Measurements from ENCODE around the gene IMMP2L. TPM values are rescaled to one million over a fixed set of nuclear protein-coding genes. Genes with fewer than 3 reads are reported as not detected.

The IMMP2L gene
- total and polyA plus RNA-seq, 4 donors = 9.2 to 34.7 (median 11.1) TPM

- H3K27ac ChIP-seq (ENCODE audit: low read depth in 1 of 2, low read length in 1 of 2) = no peak overlapping the region
- no peak overlapping the region for H3K9ac ChIP-seq (ENCODE audit: insufficient read depth in 1 of 2, low read length in 2 of 2)
- 83% methylated on average over 3 of the region's 3 CpGs for WGBS, 2 donors
- H3K4me1 ChIP-seq (ENCODE audit: control insufficient read depth in 5 of 5, insufficient read depth in 5 of 5, low read length in 5 of 5) = no peaks in the 10 kb centered on the region
- no peak overlapping the region for H3K4me3 ChIP-seq
- ATAC-seq (ENCODE audit: insufficient read depth, low FRiP score) = no peak
- no peaks in the 10 kb centered on the region for H3K9me3 ChIP-seq (ENCODE audit: control insufficient read depth in 4 of 4, insufficient read depth in 3 of 4, low read length in 3 of 4)
- H3K27me3 ChIP-seq (ENCODE audit: control insufficient read depth in 3 of 3, insufficient read depth in 3 of 3, low read length in 2 of 3) = no peaks in the 10 kb centered on the region
- DNase-seq = no peak
- no peaks in the 10 kb centered on the region for H3K36me3 ChIP-seq (ENCODE audit: control insufficient read depth in 4 of 4, insufficient read depth in 4 of 4, low read length in 4 of 4)
- no peak for TF ChIP-seq CTCF (IDR thresholded peaks at IDR 0.05; ENCODE audit: control extremely low read depth, extremely low read depth)
Observed at GRCh38 chr7:111192614-111193413, 369.5 kb downstream of the IMMP2L start.

- H3K9me3 ChIP-seq (ENCODE audit: control insufficient read depth in 4 of 4, insufficient read depth in 3 of 4, low read length in 3 of 4) = no peaks in the 10 kb centered on the region
- no peak overlapping the region for H3K4me3 ChIP-seq
- H3K36me3 ChIP-seq (ENCODE audit: control insufficient read depth in 4 of 4, insufficient read depth in 4 of 4, low read length in 4 of 4) = no peaks in the 10 kb centered on the region
- H3K4me1 ChIP-seq (ENCODE audit: control insufficient read depth in 5 of 5, insufficient read depth in 5 of 5, low read length in 5 of 5) = no peaks in the 10 kb centered on the region
- H3K27ac ChIP-seq (ENCODE audit: low read depth in 1 of 2, low read length in 1 of 2) = no peak overlapping the region
- H3K9ac ChIP-seq (ENCODE audit: insufficient read depth in 1 of 2, low read length in 2 of 2) = no peak overlapping the region
- TF ChIP-seq CTCF (IDR thresholded peaks at IDR 0.05; ENCODE audit: control extremely low read depth, extremely low read depth) = no peak
- ATAC-seq (ENCODE audit: insufficient read depth, low FRiP score) = no peak
- no peak for DNase-seq
- no peaks in the 10 kb centered on the region for H3K27me3 ChIP-seq (ENCODE audit: control insufficient read depth in 3 of 3, insufficient read depth in 3 of 3, low read length in 2 of 3)
- WGBS, 2 donors = 85 to 86% methylated on average over 2 of the region's 2 CpGs
Observed at GRCh38 chr7:111190804-111191203, 371.5 kb downstream of the IMMP2L start.

- no peak for ATAC-seq (ENCODE audit: insufficient read depth, low FRiP score)
- no peaks in the 10 kb centered on the region for H3K36me3 ChIP-seq (ENCODE audit: control insufficient read depth in 4 of 4, insufficient read depth in 4 of 4, low read length in 4 of 4)
- no peak for TF ChIP-seq CTCF (IDR thresholded peaks at IDR 0.05; ENCODE audit: control extremely low read depth, extremely low read depth)
- H3K27me3 ChIP-seq (ENCODE audit: control insufficient read depth in 3 of 3, insufficient read depth in 3 of 3, low read length in 2 of 3) = no peaks in the 10 kb centered on the region
- H3K9ac ChIP-seq (ENCODE audit: insufficient read depth in 1 of 2, low read length in 2 of 2) = no peak overlapping the region
- H3K4me3 ChIP-seq = no peak overlapping the region
- no peaks in the 10 kb centered on the region for H3K9me3 ChIP-seq (ENCODE audit: control insufficient read depth in 4 of 4, insufficient read depth in 3 of 4, low read length in 3 of 4)
- 92% methylated on average over 3 of the region's 3 CpGs for WGBS, 2 donors
- no peak for DNase-seq
- no peak overlapping the region for H3K27ac ChIP-seq (ENCODE audit: low read depth in 1 of 2, low read length in 1 of 2)
- peaks cover 0 to 15% (median 3%) of the 10 kb centered on the region in 5 donors for H3K4me1 ChIP-seq (ENCODE audit: control insufficient read depth in 5 of 5, insufficient read depth in 5 of 5, low read length in 5 of 5)
Observed at GRCh38 chr7:111184987-111185386, 377.3 kb downstream of the IMMP2L start.

Measured in lung (tissue), 12 donors.